ENCODE measurements around the gene IQSEC1. TPM values are rescaled to one million over a fixed set of nuclear protein-coding genes. Genes with fewer than 3 reads are reported as not detected.

The IQSEC1 gene
- total RNA-seq, 1 experiment from 2014 or later, result 13.0 TPM

GRCh38 chr3:13019243-13020095, 53.8 kb downstream of the IQSEC1 start:
- no peak for TF ChIP-seq EZH2 (IDR thresholded peaks at IDR 0.05; ENCODE audit: borderline replicate concordance, low read depth, low read length, poor library complexity, severe bottlenecking)
- TF ChIP-seq, protein P1, sequence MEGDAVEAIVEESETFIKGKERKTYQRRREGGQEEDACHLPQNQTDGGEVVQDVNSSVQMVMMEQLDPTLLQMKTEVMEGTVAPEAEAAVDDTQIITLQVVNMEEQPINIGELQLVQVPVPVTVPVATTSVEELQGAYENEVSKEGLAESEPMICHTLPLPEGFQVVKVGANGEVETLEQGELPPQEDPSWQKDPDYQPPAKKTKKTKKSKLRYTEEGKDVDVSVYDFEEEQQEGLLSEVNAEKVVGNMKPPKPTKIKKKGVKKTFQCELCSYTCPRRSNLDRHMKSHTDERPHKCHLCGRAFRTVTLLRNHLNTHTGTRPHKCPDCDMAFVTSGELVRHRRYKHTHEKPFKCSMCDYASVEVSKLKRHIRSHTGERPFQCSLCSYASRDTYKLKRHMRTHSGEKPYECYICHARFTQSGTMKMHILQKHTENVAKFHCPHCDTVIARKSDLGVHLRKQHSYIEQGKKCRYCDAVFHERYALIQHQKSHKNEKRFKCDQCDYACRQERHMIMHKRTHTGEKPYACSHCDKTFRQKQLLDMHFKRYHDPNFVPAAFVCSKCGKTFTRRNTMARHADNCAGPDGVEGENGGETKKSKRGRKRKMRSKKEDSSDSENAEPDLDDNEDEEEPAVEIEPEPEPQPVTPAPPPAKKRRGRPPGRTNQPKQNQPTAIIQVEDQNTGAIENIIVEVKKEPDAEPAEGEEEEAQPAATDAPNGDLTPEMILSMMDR (conservative IDR thresholded peaks at IDR 0.05; ENCODE audit: low read depth, low read length), result no peak
- no TSS peak for BruUV-seq (replicated peaks)
- Histone ChIP-seq H3K9me3 (ENCODE audit: low read depth, low read length, poor library complexity, severe bottlenecking) (no peaks in the 10 kb centered on the region), H3K4me1 (ENCODE audit: insufficient read depth, low read length, poor library complexity, severe bottlenecking) (no peaks in the 10 kb centered on the region), H3K27ac (ENCODE audit: low read depth, low read length, poor library complexity, severe bottlenecking) (no peak overlapping the region), H3K4me3 (ENCODE audit: low read depth, low read length, poor library complexity, severe bottlenecking) (no peak overlapping the region), H3K27me3 (replicated peaks; ENCODE audit: insufficient read depth, low read depth, low read length, poor library complexity) (no peaks in the 10 kb centered on the region), H3K36me3 (ENCODE audit: insufficient read depth, low read length, poor library complexity, severe bottlenecking) (no peaks in the 10 kb centered on the region)
- ChIA-PET POLR2A (ENCODE audit: low non-redundant PET) (no interaction called here), CTCF (no interaction called here)
- DNase-seq (ENCODE audit: low spot score), result no peak
- intact Hi-C loops (cut with micrococcal nuclease; ENCODE audit: unreplicated experiment), result no loop called here

DNA sequence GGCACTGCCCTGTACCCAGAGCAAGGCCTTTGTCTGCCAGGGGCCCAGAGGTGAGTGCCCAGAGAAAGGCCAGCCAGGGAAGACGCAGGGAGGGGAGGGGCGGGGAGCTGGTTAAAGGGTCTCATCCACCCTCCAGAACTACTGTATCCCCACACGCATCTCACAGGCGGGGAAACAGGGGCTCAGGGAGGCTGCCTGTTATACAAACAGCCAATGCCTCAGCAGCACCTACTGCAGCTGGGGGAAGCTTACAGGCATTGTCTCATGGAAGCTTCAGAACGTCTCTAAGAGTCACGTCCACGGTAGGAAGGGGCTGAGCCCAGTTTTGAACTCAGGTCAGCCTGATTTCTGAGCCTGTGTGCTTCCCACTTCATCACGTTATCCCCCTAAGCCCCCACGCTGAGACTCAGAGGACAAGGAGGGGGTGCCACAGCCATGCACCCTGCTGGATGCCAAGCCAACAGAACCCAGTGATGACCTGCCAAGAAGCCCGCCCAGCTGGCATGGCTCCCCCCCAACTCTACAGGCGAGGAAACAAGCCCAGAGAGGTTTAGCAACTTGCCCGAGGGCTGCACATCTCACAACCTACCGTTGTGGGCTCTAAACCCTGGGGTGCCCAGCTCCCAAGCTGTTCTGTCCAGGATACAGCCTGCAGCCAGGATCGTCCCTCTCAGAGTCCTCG, 54.5 kb downstream of the IQSEC1 start:
- no peak for DNase-seq (ENCODE audit: low spot score)
- Histone ChIP-seq H3K4me3 (ENCODE audit: low read depth, low read length, poor library complexity, severe bottlenecking) (no peak overlapping the region), H3K36me3 (ENCODE audit: insufficient read depth, low read length, poor library complexity, severe bottlenecking) (no peaks in the 10 kb centered on the region), H3K27ac (ENCODE audit: low read depth, low read length, poor library complexity, severe bottlenecking) (no peak overlapping the region), H3K4me1 (ENCODE audit: insufficient read depth, low read length, poor library complexity, severe bottlenecking) (no peaks in the 10 kb centered on the region), H3K27me3 (replicated peaks; ENCODE audit: insufficient read depth, low read depth, low read length, poor library complexity) (no peaks in the 10 kb centered on the region), H3K9me3 (ENCODE audit: low read depth, low read length, poor library complexity, severe bottlenecking) (no peaks in the 10 kb centered on the region)
- TF ChIP-seq, protein P1 (conservative IDR thresholded peaks at IDR 0.05; ENCODE audit: low read depth, low read length), result no peak
- no peak for TF ChIP-seq EZH2 (IDR thresholded peaks at IDR 0.05; ENCODE audit: borderline replicate concordance, low read depth, low read length, poor library complexity, severe bottlenecking)
- ChIA-PET POLR2A (ENCODE audit: low non-redundant PET) (no interaction called here), CTCF (no interaction called here)
- intact Hi-C loops (cut with micrococcal nuclease; ENCODE audit: unreplicated experiment), result no loop called here
- BruUV-seq (replicated peaks), result no TSS peak

DNA sequence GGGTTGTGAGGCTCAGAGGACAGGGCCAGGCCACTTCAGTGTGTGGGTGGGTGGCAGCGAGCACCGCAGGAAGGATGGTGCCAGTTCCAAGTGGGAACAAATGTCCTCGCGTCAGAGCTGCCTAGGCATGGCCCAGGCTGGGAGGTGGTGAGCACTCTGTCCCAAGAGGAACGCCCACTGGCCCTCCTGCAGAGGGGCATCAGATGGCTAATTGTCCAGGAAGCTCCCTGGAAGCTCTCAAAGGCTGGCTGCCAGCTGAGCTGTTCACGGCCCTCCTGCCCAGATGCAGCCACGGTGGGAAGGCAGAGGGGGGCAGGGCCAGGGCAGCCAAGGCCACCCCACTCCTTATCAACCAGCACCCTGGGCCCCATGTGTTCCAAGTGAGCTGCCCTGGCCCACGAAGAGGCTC, 55.2 kb downstream of the IQSEC1 start:
- POLR2A ChIA-PET (ENCODE audit: low non-redundant PET), result no interaction called here
- intact Hi-C loops (cut with micrococcal nuclease; ENCODE audit: unreplicated experiment), result no loop called here
- BruUV-seq (replicated peaks), result no TSS peak
- no peak for DNase-seq (ENCODE audit: low spot score)
- H3K27ac ChIP-seq (ENCODE audit: low read depth, low read length, poor library complexity, severe bottlenecking), result no peak overlapping the region
- TF ChIP-seq, protein P1 (conservative IDR thresholded peaks at IDR 0.05; ENCODE audit: low read depth, low read length), result no peak
- TF ChIP-seq EZH2 (IDR thresholded peaks at IDR 0.05; ENCODE audit: borderline replicate concordance, low read depth, low read length, poor library complexity, severe bottlenecking), result no peak
- no peaks in the 10 kb centered on the region for H3K9me3 ChIP-seq (ENCODE audit: low read depth, low read length, poor library complexity, severe bottlenecking)
- no peaks in the 10 kb centered on the region for H3K27me3 ChIP-seq (replicated peaks; ENCODE audit: insufficient read depth, low read depth, low read length, poor library complexity)
- CTCF ChIA-PET, result no interaction called here
- H3K36me3 ChIP-seq (ENCODE audit: insufficient read depth, low read length, poor library complexity, severe bottlenecking), result no peaks in the 10 kb centered on the region
- no peaks in the 10 kb centered on the region for H3K4me1 ChIP-seq (ENCODE audit: insufficient read depth, low read length, poor library complexity, severe bottlenecking)
- H3K4me3 ChIP-seq (ENCODE audit: low read depth, low read length, poor library complexity, severe bottlenecking), result no peak overlapping the region

Data from A673 (cell line).